GM21526 (cell line): ENCODE data around the gene RBM19.

Experiments used
- ATAC-seq: cut with Tn5 transposase; IDR thresholded peaks from one replicate; pipeline ENCODE4 v1.9.1; 2021; ENCODE audit warnings: moderate library complexity; ENCODE audit not compliant: unreplicated experiment, low FRiP score

The RBM19 gene

GRCh38 chr12:113862590-113863454, 103.3 kb downstream of the RBM19 start:
- ATAC-seq: no peak

GRCh38 chr12:113861708-113862312, 104.3 kb downstream of the RBM19 start:
- no peak for ATAC-seq

- no peak for ATAC-seq
Measured at GRCh38 chr12:113860950-113861349, 105.2 kb downstream of the RBM19 start.

GRCh38 chr12:113860059-113860820, 105.9 kb downstream of the RBM19 start:
- ATAC-seq: no peak

GRCh38 chr12:113858841-113859386, 107.2 kb downstream of the RBM19 start:
- no peak for ATAC-seq

GRCh38 chr12:113857371-113857770, 108.8 kb downstream of the RBM19 start:
- ATAC-seq: no peak

GRCh38 chr12:113855998-113856397, 110.1 kb downstream of the RBM19 start:
- no peak for ATAC-seq

GRCh38 chr12:113854385-113855142, 111.6 kb downstream of the RBM19 start:
- ATAC-seq: no peak

- no peak for ATAC-seq
Measured at GRCh38 chr12:113853491-113853890, 112.6 kb downstream of the RBM19 start.

GRCh38 chr12:113852695-113853490, 113.2 kb downstream of the RBM19 start:
- ATAC-seq: no peak

GRCh38 chr12:113852264-113852663, 113.9 kb downstream of the RBM19 start:
- no peak for ATAC-seq

- ATAC-seq: no peak
Measured at GRCh38 chr12:113850309-113851056, 115.6 kb downstream of the RBM19 start.

GRCh38 chr12:113847856-113848255, 118.3 kb downstream of the RBM19 start:
- ATAC-seq: no peak

GRCh38 chr12:113846883-113847755, 119.0 kb downstream of the RBM19 start:
- ATAC-seq: no peak

GRCh38 chr12:113845900-113846674, 120.0 kb downstream of the RBM19 start:
- ATAC-seq: no peak

- no peak for ATAC-seq
Measured at GRCh38 chr12:113844495-113845210, 121.5 kb downstream of the RBM19 start.
